HG02588 (cell line): ENCODE data around the gene ZNF521.

ENCODE experiments used
- ATAC-seq: cut with Tn5 transposase; IDR thresholded peaks from one replicate; pipeline ENCODE4 v1.9.1; 2021; ENCODE audit warnings: mild to moderate bottlenecking, moderate library complexity; ENCODE audit not compliant: unreplicated experiment

ZNF521 gene

DNA sequence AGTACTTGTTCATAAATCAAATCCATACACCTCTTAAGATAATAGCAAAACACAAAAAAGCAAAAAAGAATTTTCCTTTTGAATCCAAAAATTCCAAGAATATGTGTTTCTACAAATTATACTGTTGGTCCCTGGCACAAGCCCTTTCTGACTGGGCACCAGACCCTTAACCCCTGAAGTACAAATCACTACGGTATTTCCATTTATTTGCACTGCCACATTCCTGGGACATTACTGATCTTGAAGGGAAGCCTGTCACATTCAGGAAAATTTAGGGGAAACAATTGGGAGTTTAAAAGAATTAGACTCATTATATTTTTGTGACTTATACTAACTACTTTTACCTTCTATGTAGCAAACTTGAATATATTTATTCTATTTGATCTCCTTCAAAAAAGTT lies 98.8 kb downstream of the ZNF521 start:
- no peak for ATAC-seq

DNA sequence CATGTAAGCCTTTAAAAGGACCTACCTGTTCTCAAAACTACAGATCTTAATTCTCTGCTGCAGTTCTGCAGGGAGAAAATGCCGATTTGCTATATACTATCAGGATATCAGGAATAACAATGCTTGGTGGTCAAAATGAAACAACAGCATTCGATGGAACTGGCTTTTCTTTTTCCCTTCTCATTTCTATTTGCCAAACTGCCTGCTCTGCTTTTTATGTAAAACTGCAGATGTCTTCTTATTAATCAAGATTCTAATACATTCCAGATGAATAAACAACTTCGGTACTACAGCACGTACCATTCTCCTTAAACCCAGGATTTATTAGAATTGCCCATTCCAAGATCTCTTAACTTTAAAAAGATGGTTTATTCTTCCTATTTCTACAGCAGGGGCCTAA lies 100.9 kb downstream of the ZNF521 start:
- ATAC-seq: no peak

DNA sequence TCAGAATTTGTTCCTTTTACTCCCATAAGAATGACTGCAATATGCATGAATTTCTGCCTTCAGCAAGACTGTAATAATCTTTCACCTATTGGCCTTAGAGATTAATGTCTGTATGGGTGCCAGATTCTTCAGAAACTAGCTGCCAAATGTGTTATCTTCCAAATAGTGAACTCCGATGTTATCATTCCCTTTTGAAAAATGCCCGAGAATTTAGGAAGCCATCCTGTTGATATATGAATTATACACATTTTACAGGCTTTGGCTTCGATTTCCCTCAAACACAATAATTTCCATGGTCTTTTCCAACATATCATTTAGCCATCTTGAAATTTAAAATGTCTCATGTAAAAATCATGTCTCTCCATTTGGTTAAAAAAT lies 101.5 kb downstream of the ZNF521 start:
- no peak for ATAC-seq

DNA sequence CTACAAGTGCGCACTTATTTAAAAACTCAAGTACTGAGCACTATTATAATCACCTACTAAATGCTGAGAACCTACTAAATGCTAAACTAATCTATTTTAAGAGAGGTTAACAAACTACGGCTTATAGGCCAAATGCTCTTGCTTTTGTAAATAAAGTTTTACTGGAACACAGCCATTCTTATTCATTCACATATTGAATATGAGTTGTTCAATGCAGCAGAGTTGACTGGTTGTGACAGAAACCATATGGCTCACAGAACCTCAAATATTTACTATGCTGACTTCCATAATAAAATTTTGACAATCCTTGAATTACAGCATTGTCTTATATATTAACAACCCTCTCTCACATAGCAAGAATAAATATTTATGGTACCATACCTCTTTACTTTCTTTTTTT lies 103.2 kb downstream of the ZNF521 start:
- ATAC-seq: no peak

DNA sequence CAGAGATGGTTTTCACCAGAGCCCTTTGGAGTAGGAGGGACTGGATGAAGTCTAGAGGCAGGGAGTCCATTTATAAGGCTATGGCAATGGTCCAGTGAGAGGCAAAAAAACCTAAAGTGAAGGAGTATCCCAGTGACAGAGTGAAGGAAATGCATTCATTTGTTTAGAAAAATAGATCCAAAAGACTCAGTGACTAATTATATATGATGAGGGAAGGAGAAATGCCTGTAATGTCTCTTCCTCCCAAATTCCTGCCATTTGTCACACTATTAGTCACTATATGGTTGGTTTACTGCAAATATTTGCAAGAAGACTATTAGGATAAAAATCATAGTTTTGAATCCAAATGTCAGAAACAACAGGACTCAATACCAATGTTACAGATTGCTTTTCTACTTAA lies 104.2 kb downstream of the ZNF521 start:
- ATAC-seq: no peak

DNA sequence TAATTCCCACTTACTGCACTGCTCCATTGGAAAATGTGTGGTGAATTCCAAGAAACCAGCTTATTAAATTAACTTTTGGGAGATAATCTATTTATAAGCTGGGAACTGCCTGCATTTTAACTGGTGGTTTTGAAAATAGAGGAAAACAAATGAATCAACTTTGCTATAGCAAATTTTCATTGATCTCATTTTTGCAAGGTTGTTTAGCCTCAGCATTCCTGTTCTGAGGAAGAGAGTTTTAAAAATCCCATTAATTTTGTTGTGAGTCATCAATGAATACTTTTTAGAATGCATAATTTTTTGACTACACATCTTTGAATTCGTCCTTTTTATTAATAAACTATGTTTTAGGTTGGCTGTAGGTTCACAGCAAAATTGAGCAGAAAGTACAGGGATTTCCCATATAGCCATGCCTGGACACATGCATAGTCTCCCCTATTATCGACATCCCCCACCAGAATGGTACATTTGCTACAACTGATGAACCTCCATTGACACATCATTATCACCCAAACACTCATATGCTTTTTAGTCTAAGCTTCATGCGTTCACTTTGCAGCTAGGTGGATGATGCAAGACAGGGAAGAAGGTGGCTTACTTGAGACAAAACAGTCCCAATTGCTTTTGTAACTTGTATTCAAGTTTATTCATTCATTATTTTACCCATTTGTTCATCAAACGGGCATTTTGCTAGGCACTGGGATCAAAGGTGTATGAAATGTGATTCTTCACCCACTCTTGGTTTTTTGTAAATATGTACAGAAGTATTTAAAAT lies 106.9 kb downstream of the ZNF521 start:
- no peak for ATAC-seq

DNA sequence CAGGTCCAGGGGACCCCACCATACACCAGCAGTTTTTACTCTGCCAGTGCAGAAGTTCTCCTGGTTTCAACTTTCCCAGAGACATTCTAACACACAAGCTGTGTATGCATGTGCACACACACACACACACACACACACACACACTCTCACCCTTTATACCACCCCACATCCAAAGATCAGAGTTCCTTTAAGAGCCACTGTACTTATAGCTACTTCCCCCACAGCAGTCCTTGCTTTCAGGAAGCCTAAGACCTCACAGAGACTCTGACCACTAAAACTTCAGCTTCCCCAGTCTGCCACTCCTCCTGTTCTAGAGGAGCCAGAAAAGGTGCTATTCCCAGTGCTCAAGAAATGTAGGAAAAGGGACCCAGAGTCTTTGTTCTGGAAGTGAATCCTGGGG lies 107.8 kb downstream of the ZNF521 start:
- no peak for ATAC-seq

DNA sequence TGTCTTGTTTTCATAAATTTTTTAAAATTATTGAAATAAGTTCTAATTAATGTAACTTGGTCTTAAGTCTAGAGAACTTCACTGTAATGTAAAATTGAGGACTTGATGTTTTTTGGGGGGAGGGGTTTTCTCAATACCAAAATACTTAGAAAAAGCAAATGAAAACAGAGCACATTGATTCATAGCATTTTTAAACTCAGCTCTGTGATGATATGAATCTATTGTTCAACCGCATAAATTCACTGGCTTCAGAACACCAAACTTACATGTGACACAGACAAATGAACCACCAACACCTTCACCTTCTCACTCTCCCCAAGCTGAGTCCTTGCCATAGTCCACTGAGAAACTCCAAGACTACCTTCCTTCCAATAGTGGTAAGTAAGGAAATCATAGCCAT lies 108.2 kb downstream of the ZNF521 start:
- no peak for ATAC-seq

DNA sequence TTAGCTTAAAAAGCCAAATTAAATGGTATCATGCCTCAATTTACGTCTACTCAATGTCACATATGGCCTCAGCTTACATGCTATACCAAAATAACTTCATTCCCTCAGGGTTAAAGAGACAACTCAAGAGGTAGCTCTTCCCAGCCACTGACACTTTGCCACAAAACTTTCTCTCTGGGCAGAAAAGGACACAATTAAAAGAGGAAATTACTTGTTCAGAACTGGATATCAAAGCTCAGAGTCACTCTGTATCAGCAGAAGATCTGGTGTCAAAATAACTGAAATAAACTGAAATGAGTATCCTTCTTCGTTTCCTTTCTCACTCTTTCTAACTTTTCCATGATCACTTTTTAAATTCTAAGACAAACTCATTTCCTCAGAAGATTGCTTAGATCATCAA lies 108.7 kb downstream of the ZNF521 start:
- ATAC-seq: no peak

DNA sequence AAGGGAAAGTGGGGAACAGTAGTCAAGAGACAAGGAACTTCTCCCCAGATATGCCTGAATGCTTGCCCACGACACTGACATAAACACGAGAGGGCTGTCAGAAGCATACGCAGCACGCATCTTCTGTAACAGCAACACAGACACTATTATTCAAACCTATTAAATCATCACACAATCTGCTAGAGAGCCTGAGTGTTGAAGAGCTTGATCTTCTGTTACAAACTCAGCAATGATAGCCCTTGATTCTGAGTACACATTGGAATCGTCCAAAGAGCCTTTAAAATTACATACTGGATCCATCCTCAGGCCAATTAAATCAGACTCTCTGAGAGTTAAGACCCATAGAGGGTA lies 111.6 kb downstream of the ZNF521 start:
- ATAC-seq: no peak

DNA sequence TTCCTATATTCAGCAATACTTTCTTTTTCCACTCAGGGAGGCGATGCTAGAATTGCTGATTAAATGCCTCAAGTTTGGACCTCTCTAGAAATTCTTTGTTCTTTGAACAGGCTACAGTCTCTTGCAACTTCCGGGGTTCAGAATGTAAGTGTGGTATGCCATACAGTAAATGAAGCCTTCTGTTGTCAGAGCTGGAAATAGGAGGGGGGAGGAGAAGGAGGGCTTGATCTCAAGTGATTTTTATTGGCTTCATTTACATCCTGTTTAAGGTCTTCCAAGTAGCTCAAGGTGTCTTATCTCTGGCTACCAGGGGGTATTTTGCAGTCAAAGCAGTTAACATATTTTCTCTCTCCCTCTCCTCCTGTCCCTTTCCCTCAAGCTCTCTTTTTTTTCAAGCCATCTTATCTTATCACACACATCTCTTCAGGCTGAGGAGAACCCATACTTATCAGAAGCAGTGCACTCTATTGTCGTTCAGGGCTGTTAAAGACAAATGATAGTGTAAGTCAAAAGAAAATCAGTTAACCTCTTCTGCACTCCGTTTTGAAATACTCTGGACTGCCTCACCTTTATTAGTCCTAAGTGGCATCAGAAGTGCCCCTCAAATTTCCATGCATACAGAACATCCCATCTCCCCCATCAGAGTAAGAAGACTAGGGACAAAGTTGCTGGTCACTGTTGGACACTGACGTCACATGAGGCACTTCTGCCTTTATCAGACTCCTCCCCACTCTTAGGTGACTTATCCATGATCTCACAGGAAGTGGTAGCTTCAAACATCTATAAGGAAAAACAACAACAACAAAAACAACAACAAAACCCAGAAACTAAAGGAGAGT lies 112.2 kb downstream of the ZNF521 start:
- no peak for ATAC-seq

DNA sequence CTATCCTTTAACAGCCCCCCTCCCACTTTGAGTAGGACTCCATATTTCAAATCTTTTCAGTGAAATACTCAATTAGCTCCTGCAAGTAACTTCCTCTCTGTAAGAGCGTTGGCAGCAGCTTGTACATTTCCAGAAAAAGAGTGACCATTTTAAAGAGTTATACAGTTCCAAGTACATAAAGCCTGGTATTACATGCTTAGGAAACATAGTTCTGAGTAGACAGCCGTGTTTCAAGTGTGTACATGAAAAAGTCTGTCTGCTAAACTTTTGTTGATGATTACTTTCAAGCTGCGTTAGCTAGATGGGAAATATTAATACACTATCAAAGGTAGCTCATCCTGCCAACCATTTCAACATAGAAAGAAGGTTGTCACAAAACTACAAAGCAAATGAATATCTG lies 112.8 kb downstream of the ZNF521 start:
- no peak for ATAC-seq

DNA sequence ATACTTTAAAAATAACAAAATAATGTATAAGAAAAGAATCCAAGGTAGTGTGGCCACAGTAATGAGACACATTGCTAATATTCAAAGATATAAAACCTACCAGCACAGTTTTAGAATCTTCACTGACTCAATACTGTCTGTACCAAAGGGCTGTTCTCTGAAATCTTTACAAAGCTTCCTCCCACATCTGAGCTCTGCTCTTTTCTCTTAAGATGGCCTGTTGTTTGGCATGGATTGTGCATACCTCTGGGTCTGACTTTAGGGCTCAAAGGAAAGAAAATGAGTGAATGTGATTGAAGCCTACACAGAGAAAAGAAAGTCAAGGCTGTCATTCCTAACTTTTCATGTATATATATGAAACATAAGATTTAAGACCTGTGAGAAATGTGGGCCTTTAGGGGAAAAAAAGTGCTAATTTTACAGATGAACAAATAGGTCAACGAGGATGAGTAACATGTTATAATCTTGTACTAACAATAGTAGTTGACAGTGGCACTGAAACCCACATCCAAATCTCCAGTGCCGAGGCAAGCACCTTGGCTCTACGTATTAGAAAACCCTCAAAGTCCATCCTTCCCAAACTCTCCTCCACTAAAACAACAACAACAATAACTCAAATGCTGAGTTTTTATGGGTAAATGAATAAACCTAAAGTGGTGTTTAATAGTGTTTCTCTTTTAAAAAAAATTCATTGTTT lies 114.2 kb downstream of the ZNF521 start:
- ATAC-seq: no peak

DNA sequence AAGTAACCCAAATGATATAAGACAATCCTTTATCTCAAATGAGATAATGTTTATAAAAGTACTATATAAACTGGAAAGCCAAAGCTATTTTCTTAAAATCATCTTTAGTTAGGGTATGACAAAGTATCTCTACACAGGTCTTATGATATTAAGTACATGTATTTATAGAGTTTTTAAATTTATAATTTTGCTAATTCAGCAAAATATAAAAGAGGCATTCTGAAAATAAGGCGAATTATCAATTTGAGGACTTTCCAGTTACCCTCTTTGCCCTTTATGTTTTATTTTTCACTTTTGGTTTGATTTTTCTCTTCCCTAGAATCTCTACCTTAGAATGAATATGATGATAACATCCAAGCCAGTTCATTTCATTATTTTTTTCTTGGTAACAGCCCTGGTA lies 115.2 kb downstream of the ZNF521 start:
- no peak for ATAC-seq

DNA sequence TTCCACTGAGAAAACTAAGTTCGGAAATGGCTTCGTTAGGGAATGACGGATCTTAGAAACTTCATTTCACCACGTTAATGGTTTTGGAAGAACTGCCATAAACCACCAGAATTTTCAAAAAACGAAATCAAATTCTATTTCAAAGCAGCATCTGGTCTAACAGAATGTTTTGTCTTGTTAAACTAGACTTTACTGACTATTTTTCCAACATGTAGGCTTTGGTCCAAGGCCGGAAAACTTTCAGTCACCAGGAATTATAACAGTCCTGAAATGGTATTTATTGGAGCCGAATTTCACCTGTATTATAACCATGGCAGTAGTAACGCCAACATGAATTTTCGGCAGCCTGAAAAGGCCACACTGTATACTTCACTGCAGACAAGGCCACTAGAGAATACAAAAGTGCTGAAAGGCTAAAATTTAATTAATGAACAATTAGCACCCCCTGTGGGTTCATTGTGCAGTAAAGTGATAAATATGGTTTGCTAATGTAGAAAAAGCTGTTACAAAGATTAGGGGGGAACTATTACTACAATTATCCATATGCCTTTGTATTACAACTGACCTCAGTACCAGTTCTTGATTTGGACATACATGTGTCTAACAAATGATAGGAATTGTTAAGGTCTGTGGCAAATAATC lies 116.4 kb downstream of the ZNF521 start:
- ATAC-seq: no peak

DNA sequence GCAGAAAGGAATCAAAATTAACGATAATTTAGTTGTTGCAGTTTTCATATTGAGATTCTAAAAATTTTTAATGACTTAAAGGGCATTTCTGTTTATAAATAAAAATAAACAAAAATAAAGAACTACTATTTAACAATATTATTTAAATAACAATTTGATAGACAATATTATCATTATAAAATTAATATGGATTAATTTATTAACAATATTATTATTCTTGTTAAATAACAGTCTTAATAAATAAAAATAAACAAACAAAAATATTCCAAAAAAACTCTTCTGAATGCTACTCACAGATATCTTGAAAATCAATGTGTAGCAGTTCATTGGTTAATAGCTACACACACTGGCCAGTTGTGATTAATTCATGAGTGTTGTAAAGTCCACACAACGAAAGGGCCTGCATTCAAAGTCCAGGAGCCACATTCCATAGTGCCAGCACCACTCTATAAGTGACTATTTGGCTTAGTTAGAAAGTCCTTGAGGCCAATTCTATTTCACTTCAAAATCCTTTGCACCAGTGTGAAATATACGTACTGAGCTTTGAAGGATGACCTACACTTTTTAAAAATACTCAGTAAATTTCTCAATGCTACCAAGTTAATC lies 117.1 kb downstream of the ZNF521 start:
- ATAC-seq: no peak

DNA sequence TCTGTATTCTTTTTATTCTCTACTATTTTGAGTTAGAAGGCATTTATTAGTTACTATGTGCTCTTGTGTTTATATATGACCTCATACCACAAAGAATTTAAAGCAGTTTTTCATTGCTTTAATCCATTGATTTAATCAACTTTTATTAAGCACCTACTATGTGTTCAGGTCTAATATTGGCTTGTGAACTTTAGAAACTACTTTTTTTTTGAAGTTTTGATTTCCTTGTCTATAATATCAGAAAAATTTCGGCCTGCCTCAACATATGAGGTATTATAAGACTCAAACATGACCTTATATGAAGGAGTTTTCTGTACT lies 117.7 kb downstream of the ZNF521 start:
- ATAC-seq: no peak

DNA sequence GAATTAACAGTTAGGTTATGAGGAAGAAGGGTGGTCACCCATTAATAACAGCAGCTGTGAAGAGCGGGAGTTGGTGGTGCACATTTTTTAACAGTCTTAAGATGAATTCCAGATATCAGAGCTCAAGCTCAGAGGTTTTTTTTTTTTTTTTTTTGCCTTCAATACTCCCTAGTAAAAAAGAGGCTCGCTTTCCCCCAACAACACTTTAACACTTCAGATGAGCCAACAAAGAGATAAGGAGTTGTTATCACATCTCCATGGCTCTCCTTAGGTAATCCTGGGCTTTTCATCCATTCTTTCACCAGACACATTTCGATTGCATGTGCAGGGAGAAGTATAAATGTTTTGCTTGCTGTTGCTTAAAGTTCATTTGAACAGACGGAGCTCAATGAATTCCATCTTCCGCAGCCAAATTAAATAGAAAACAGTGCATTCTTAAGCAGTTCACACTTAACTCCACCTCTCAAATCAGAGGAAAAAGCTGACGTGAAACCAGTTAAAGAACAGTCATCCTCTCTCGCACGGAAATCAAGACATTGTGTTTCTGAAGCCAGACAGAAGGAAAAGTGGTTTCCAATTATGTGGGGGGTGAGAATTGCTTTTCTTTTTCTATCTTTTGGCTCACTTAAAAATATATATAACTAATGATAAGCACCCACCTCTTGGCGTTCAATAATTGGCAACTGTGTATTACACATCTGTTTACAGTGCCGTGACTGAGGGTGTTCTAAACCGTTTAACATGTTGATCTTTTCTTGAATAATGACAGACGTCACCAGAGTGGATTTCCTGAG lies 118.2 kb downstream of the ZNF521 start:
- no peak for ATAC-seq

DNA sequence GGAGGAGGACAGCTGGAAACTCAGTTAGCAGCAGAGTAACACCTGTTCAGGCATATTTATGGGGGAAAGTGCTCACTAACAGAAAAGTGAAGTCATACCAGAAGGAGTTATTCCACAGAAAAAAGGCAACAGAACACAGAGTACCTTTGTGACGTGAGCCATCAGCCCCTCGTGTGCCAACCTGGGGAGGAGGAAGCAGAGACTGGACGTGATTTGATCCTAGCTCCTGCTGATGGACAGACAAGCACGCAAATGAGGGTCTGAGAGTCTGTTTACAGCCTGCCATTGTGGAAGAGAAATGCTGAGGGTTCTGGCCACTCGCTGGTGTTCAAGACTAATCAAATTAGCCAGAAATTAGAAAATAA lies 120.7 kb downstream of the ZNF521 start:
- no peak for ATAC-seq

DNA sequence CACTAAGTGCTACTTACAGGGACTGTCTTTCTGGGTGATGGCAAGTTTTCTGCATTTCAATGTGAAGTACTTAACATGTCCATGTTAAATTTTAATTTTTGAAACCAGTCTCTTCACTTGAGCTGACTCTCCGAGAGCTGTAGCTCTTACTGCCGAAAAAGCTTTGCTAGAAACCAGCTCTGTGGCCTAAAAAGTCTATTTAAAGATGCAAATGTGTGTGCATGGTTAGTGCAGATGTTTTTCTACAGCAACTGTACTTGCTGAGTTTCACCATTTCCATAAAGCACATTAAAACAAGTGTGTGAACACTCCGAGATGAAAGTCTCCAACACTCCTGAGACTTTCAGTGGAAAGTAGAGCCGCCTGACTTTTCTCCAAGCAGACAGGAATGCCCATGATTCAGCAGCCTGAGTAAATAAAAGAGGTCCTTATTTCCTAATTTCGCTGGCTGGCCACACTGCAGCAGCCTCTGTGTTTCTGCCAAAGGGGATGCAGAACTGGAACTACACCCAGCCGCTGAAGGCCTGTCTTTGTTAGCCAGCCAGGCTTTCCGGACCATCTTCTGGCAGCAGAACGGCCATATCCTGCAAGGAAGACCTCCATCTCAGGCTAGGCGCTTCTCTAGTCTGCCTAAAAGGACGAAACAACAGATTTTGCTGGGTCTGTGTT lies 121.2 kb downstream of the ZNF521 start:
- ATAC-seq: peak; percentile 57
